Neural cell (in vitro differentiated cells): ENCODE data around the gene CLCNKB. TPM values are rescaled to one million over a fixed set of nuclear protein-coding genes. Genes with fewer than 3 reads are reported as not detected.
A peak's percentile ranks its signal among the peaks of the same experiment; 100 is the strongest.

Experiments
- H2AFZ ChIP-seq: fragments of 200-600, 300-800 bp; sonication (generic), shearing (Covaris generic); 2 replicates; pipeline ENCODE4 v1.6.0; 2014; ENCODE audit warnings: low read depth, mild to moderate bottlenecking, antibody characterized with exemption, low read length, moderate library complexity
- H3F3A ChIP-seq: fragments of 200-600 bp; shearing (Covaris generic); 2 replicates; pipeline ENCODE4 v1.6.1; 2016; ENCODE audit warnings: mild to moderate bottlenecking, moderate library complexity, mixed read lengths, antibody characterized with exemption, low read length; ENCODE audit not compliant: insufficient read depth, poor library complexity, severe bottlenecking
- H3K27ac ChIP-seq: fragments of 200-600, 300-800 bp; sonication (generic), shearing (Covaris generic); 2 replicates; pipeline ENCODE4 v1.5.1; 2014; ENCODE audit warnings: mild to moderate bottlenecking, low read length, moderate library complexity
- H3K27me3 ChIP-seq: fragments of 300-800, 200-600 bp; sonication (generic), shearing (Covaris generic); 2 replicates; pipeline ENCODE4 v1.6.0; 2014; ENCODE audit warnings: mild to moderate bottlenecking, low read depth, low read length, moderate library complexity; ENCODE audit not compliant: insufficient read depth
- H3K36me3 ChIP-seq: fragments of 300-800, 200-600 bp; sonication (generic), shearing (Covaris generic); 2 replicates; pipeline ENCODE4 v1.5.1; 2014; ENCODE audit warnings: mild to moderate bottlenecking, antibody characterized with exemption, low read length, moderate library complexity; ENCODE audit not compliant: insufficient read depth
- H3K4me2 ChIP-seq: fragments of 300-800, 200-600 bp; sonication (generic), shearing (Covaris generic); 2 replicates; pipeline ENCODE4 v1.6.0; 2014; ENCODE audit warnings: mild to moderate bottlenecking, low read length
- H3K4me3 ChIP-seq: fragments of 300-800, 200-600 bp; sonication (generic), shearing (Covaris generic); 2 replicates; pipeline ENCODE4 v1.5.1; 2014; ENCODE audit warnings: mild to moderate bottlenecking, low read length, moderate library complexity
- H3K79me2 ChIP-seq: fragments of 200-600 bp; shearing (Covaris generic); replicated peaks from 2 replicates; pipeline ENCODE4 v1.6.0; 2014; ENCODE audit warnings: mild to moderate bottlenecking, low read length, moderate library complexity; ENCODE audit not compliant: insufficient read depth
- H3K9ac ChIP-seq: fragments of 300-800, 200-600 bp; sonication (generic), shearing (Covaris generic); 2 replicates; pipeline ENCODE4 v1.6.1; 2016; ENCODE audit warnings: mild to moderate bottlenecking, low read length, mixed read lengths
- H3K9me2 ChIP-seq: fragments of 200-600 bp; shearing (Covaris generic); 2 replicates; pipeline ENCODE4 v1.6.1; 2016; ENCODE audit warnings: mild to moderate bottlenecking, low read length, mixed read lengths; ENCODE audit not compliant: insufficient read depth
- H3K9me3 ChIP-seq: fragments of 200-600, 300-800 bp; sonication (generic), shearing (Covaris generic); 2 replicates; pipeline ENCODE4 v1.6.1; 2016; ENCODE audit warnings: mild to moderate bottlenecking, mixed run types, low read length, moderate library complexity, mixed read lengths
- H4K20me1 ChIP-seq: fragments of 200-600 bp; shearing (Covaris generic); 2 replicates; pipeline ENCODE4 v1.6.1; 2016; ENCODE audit warnings: mild to moderate bottlenecking, mixed run types; ENCODE audit not compliant: insufficient read depth
- EP300 ChIP-seq: fragments of 450-650 bp; conservative IDR thresholded peaks from 2 replicates; pipeline ENCODE4 v1.6.1; 2014; ENCODE audit warnings: antibody characterized with exemption, mild to moderate bottlenecking, moderate library complexity; ENCODE audit not compliant: poor library complexity, severe bottlenecking
- EZH2 ChIP-seq: fragments of 200-600, 300-800 bp; shearing (Covaris generic), sonication (generic); IDR thresholded peaks from 2 replicates; pipeline ENCODE4 v1.6.1; 2014; ENCODE audit warnings: antibody characterized with exemption, low read length, borderline replicate concordance, mild to moderate bottlenecking; ENCODE audit not compliant: insufficient read depth, poor library complexity, severe bottlenecking
- MXI1 ChIP-seq: fragments of 450-650 bp; conservative IDR thresholded peaks from 2 replicates; pipeline ENCODE4 v1.6.1; 2014; ENCODE audit warnings: antibody characterized with exemption, mild to moderate bottlenecking; ENCODE audit not compliant: poor library complexity, severe bottlenecking
- POLR2AphosphoS5 ChIP-seq: IDR thresholded peaks from 2 replicates; pipeline ENCODE4 v1.6.1; 2012
- RAD21 ChIP-seq: fragments of 450-650 bp; conservative IDR thresholded peaks from 2 replicates; pipeline ENCODE4 v1.6.1; 2014; ENCODE audit warnings: antibody characterized with exemption, mild to moderate bottlenecking, moderate library complexity
- SMC3 ChIP-seq: fragments of 450-650 bp; conservative IDR thresholded peaks from 2 replicates; pipeline ENCODE4 v1.6.1; 2014; ENCODE audit warnings: antibody characterized with exemption, mild to moderate bottlenecking, moderate library complexity; ENCODE audit not compliant: poor library complexity
- TAF1 ChIP-seq: IDR thresholded peaks from 2 replicates; pipeline ENCODE4 v1.6.1; 2012; ENCODE audit warnings: low read depth
- polyA plus RNA-seq: library from polyadenylated mRNA; depleted of rRNA; stranded (reverse); fragments of >200 nt; gene quantifications from 2 replicates; pipeline ENCODE4 v1.2.3, GENCODE V29; 2014
- TF ChIP-seq, protein P1 (sequence below): fragments of 450-650 bp; IDR thresholded peaks from 2 replicates; pipeline ENCODE4 v1.5.1; 2014; ENCODE audit warnings: antibody characterized with exemption, mild to moderate bottlenecking, moderate library complexity; ENCODE audit not compliant: poor library complexity, severe bottlenecking
- TF ChIP-seq, protein P2 (sequence below): IDR thresholded peaks from 2 replicates; pipeline ENCODE4 v1.6.1; 2012; ENCODE audit warnings: borderline replicate concordance

Gene CLCNKB
- polyA plus RNA-seq, 1 donor from 2014 or later, result not detected

DNA sequence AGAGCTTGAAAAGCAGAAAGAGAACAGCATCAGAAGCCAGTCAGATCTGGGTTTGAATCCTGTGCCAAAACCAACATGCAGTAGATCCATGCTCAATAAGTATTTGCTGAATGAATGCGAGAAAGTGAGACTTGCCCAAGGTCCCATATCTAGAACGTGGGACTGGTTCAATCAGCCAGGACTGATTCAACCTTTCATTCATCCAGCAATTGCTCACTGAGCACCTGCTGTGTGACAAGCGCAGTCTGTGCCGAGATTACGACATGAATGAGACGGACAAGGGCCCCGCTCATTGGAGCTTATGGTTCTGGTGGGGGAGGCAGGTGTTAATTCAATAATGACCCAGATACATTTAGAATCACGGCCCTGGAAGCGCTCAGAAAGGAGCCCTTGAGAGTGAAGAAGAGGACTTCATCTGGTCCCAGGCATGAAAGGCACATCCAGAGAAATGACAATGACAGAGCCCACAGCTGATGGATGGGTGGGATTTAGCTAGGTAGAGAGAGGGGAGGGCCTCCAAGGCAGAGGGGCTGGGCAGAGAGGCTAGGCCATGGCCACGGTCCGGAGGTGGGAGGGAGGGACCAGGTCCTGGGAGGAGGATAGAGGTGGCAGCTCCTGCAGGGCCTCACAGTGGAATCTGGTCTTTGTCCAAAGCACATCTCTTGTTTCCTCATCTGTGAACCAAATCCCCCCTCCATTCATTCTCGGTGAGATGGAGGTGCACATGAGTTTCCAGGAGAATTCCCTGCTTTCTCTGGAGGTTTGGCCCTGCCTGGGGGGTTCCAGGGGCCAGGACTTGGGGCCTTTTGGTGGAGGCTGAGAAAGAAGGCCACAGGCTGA lies 34.0 kb downstream of the CLCNKB start:
- peaks cover 10% of the 10 kb centered on the region for H3K27me3 ChIP-seq
- H3K4me3 ChIP-seq, result no peak overlapping the region
- H3K9me3 ChIP-seq, result no peaks in the 10 kb centered on the region
- H3F3A ChIP-seq, result no peaks in the 10 kb centered on the region
- H3K4me2 ChIP-seq, result no peak overlapping the region
- H3K79me2 ChIP-seq, result no peaks in the 10 kb centered on the region
- TF ChIP-seq, protein P1, sequence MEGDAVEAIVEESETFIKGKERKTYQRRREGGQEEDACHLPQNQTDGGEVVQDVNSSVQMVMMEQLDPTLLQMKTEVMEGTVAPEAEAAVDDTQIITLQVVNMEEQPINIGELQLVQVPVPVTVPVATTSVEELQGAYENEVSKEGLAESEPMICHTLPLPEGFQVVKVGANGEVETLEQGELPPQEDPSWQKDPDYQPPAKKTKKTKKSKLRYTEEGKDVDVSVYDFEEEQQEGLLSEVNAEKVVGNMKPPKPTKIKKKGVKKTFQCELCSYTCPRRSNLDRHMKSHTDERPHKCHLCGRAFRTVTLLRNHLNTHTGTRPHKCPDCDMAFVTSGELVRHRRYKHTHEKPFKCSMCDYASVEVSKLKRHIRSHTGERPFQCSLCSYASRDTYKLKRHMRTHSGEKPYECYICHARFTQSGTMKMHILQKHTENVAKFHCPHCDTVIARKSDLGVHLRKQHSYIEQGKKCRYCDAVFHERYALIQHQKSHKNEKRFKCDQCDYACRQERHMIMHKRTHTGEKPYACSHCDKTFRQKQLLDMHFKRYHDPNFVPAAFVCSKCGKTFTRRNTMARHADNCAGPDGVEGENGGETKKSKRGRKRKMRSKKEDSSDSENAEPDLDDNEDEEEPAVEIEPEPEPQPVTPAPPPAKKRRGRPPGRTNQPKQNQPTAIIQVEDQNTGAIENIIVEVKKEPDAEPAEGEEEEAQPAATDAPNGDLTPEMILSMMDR, result no peak
- TF ChIP-seq MXI1 (no peak), TAF1 (no peak), RAD21 (no peak)
- TF ChIP-seq, protein P2, sequence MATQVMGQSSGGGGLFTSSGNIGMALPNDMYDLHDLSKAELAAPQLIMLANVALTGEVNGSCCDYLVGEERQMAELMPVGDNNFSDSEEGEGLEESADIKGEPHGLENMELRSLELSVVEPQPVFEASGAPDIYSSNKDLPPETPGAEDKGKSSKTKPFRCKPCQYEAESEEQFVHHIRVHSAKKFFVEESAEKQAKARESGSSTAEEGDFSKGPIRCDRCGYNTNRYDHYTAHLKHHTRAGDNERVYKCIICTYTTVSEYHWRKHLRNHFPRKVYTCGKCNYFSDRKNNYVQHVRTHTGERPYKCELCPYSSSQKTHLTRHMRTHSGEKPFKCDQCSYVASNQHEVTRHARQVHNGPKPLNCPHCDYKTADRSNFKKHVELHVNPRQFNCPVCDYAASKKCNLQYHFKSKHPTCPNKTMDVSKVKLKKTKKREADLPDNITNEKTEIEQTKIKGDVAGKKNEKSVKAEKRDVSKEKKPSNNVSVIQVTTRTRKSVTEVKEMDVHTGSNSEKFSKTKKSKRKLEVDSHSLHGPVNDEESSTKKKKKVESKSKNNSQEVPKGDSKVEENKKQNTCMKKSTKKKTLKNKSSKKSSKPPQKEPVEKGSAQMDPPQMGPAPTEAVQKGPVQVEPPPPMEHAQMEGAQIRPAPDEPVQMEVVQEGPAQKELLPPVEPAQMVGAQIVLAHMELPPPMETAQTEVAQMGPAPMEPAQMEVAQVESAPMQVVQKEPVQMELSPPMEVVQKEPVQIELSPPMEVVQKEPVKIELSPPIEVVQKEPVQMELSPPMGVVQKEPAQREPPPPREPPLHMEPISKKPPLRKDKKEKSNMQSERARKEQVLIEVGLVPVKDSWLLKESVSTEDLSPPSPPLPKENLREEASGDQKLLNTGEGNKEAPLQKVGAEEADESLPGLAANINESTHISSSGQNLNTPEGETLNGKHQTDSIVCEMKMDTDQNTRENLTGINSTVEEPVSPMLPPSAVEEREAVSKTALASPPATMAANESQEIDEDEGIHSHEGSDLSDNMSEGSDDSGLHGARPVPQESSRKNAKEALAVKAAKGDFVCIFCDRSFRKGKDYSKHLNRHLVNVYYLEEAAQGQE, result no peak
- H3K9me2 ChIP-seq, result no peaks in the 10 kb centered on the region
- no peak overlapping the region for H2AFZ ChIP-seq
- H3K9ac ChIP-seq, result no peak overlapping the region
- no peaks in the 10 kb centered on the region for H4K20me1 ChIP-seq
- H3K27ac ChIP-seq, result no peak overlapping the region
- no peaks in the 10 kb centered on the region for H3K36me3 ChIP-seq

DNA sequence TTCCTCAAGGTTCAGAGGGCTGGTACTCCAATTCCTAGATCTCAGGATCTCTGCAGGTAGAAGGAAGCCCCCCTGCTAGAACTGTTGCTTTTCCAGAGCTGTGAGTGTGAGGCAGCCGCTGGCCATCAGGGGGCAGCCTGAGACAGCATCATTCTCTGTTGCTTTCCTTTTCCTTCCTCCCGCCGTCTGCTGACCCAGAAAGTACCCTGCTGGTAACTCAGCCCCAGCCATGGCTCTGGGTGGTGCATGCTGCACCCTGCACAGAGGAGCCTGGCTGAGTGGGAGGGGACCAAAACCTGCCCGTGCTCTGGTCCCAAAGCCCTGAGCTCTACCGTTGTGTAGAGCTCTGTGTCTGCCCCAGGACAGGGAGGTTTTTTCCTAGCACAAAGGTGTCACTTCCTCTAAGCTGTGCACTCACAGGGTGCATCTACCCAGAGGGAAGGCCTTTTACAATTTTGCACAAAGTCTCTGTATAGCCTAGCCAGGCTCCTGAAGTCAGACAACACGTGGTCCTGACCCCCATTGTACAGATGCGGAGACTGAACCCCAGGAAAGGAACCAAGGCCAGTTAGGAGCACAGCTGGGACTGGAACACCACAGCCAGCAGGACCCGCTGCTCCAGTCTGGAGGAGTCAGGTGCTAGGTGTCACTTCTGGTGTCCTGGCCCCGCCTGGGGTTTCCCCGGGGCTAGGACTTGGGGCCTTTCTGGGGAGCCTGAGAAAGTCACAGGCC lies 35.5 kb downstream of the CLCNKB start:
- no peak overlapping the region for H3K4me2 ChIP-seq
- no peaks in the 10 kb centered on the region for H3K9me3 ChIP-seq
- peaks cover 4% of the 10 kb centered on the region for H3K27me3 ChIP-seq
- TF ChIP-seq EP300 (no peak), SMC3 (peak; percentile 98), RAD21 (peak; percentile 99), TAF1 (no peak), EZH2 (no peak), POLR2AphosphoS5 (no peak), MXI1 (no peak)
- TF ChIP-seq, protein P2, result no peak
- TF ChIP-seq, protein P1, result peak; percentile 97
- H3K79me2 ChIP-seq, result no peaks in the 10 kb centered on the region
- no peaks in the 10 kb centered on the region for H3K36me3 ChIP-seq
- no peak overlapping the region for H3K9ac ChIP-seq
- H3F3A ChIP-seq, result no peaks in the 10 kb centered on the region
- H3K4me3 ChIP-seq, result no peak overlapping the region
- H2AFZ ChIP-seq, result no peak overlapping the region
- no peaks in the 10 kb centered on the region for H3K9me2 ChIP-seq
- H3K27ac ChIP-seq, result no peak overlapping the region
- no peaks in the 10 kb centered on the region for H4K20me1 ChIP-seq
